Measurements from ENCODE around the gene CALCOCO2. TPM values are rescaled to one million over a fixed set of nuclear protein-coding genes. Genes with fewer than 3 reads are reported as not detected.

Gene CALCOCO2
- polyA plus RNA-seq, 1 donor (not counting 4 experiments of a cell fraction or from before 2014, with no cell fraction given) = 76.0 TPM

GRCh38 chr17:48890086-48890485 lies 59.3 kb downstream of the CALCOCO2 start:
- Histone ChIP-seq H3K4me1 (ENCODE audit: control insufficient read depth, extremely low read depth, insufficient read depth, low read length) (peaks cover 14% of the 10 kb centered on the region), H3K4me2 (ENCODE audit: control insufficient read depth, extremely low read depth, insufficient read depth, low read depth, low read length) (no peak overlapping the region), H3K79me2 (ENCODE audit: control insufficient read depth, insufficient read depth, low read length) (peaks cover 20% of the 10 kb centered on the region), H3K27me3 (ENCODE audit: control insufficient read depth, extremely low read depth, insufficient read depth, low read length) (no peaks in the 10 kb centered on the region), H3K9me3 (ENCODE audit: control insufficient read depth, low read depth, low read length) (no peaks in the 10 kb centered on the region), H3K9ac (ENCODE audit: control insufficient read depth, extremely low read depth, insufficient read depth, low read length) (no peak overlapping the region), H3K9me1 (ENCODE audit: control insufficient read depth, extremely low read depth, insufficient read depth, low read length) (no peaks in the 10 kb centered on the region), H2AFZ (ENCODE audit: control insufficient read depth, low read length) (no peak overlapping the region), H3K36me3 (ENCODE audit: control insufficient read depth in 2 of 2, extremely low read depth in 1 of 2, insufficient read depth in 2 of 2, low read length in 2 of 2) (peaks cover 4 to 10% of the 10 kb centered on the region in 2 experiments), H4K20me1 (ENCODE audit: control insufficient read depth, extremely low read depth, insufficient read depth, low read length) (no peaks in the 10 kb centered on the region), H3K4me3 (ENCODE audit: control insufficient read depth in 2 of 3, extremely low read depth in 1 of 3, insufficient read depth in 2 of 3, low read depth in 1 of 3, low read length in 3 of 3) (no peak overlapping the region), H3K27ac (ENCODE audit: control insufficient read depth, insufficient read depth, low read length) (no peak overlapping the region)
- dilution Hi-C loops (cut with MboI; ENCODE audit: extremely low pct_ligation_motif_present, low sequenced_read_pairs) = no loop called here
- FAIRE-seq (no peak), DNase-seq (ENCODE audit: low read depth, low spot score) (no peak)
- no peak for TF ChIP-seq EZH2 (IDR thresholded peaks at IDR 0.05; ENCODE audit: low read length)
- TF ChIP-seq CTCF (optimal IDR thresholded peaks at IDR 0.05 in 1 of 3, IDR thresholded peaks at IDR 0.05 in 1 of 3, conservative IDR thresholded peaks at IDR 0.05 in 1 of 3; ENCODE audit: extremely low read depth in 1 of 3, insufficient read depth in 2 of 3, low read length in 3 of 3) = no peak

GRCh38 chr17:48892940-48893645 lies 62.3 kb downstream of the CALCOCO2 start:
- H3K4me2 ChIP-seq (ENCODE audit: control insufficient read depth, extremely low read depth, insufficient read depth, low read depth, low read length) = peak overlapping the region; percentile 99
- DNase-seq (ENCODE audit: low read depth, low spot score) (no peak), FAIRE-seq (no peak)
- H2AFZ ChIP-seq (ENCODE audit: control insufficient read depth, low read length) = peak overlapping the region; percentile 89
- H3K4me1 ChIP-seq (ENCODE audit: control insufficient read depth, extremely low read depth, insufficient read depth, low read length) = peaks cover 14% of the 10 kb centered on the region
- peaks cover 24% of the 10 kb centered on the region for H3K79me2 ChIP-seq (ENCODE audit: control insufficient read depth, insufficient read depth, low read length)
- peak overlapping the region; percentile 99 for H3K9ac ChIP-seq (ENCODE audit: control insufficient read depth, extremely low read depth, insufficient read depth, low read length)
- peaks cover 11 to 20% of the 10 kb centered on the region in 2 experiments for H3K36me3 ChIP-seq (ENCODE audit: control insufficient read depth in 2 of 2, extremely low read depth in 1 of 2, insufficient read depth in 2 of 2, low read length in 2 of 2)
- H3K4me3 ChIP-seq (ENCODE audit: control insufficient read depth in 2 of 3, extremely low read depth in 1 of 3, insufficient read depth in 2 of 3, low read depth in 1 of 3, low read length in 3 of 3) = peak overlapping the region; percentile 78 to 100 (median 96)
- TF ChIP-seq EZH2 (IDR thresholded peaks at IDR 0.05; ENCODE audit: low read length) (no peak), CTCF (optimal IDR thresholded peaks at IDR 0.05 in 1 of 3, IDR thresholded peaks at IDR 0.05 in 1 of 3, conservative IDR thresholded peaks at IDR 0.05 in 1 of 3; ENCODE audit: extremely low read depth in 1 of 3, insufficient read depth in 2 of 3, low read length in 3 of 3) (no peak)
- no peaks in the 10 kb centered on the region for H4K20me1 ChIP-seq (ENCODE audit: control insufficient read depth, extremely low read depth, insufficient read depth, low read length)
- dilution Hi-C loops (cut with MboI; ENCODE audit: extremely low pct_ligation_motif_present, low sequenced_read_pairs) = no loop called here
- H3K9me1 ChIP-seq (ENCODE audit: control insufficient read depth, extremely low read depth, insufficient read depth, low read length) = no peaks in the 10 kb centered on the region
- no peaks in the 10 kb centered on the region for H3K27me3 ChIP-seq (ENCODE audit: control insufficient read depth, extremely low read depth, insufficient read depth, low read length)
- H3K27ac ChIP-seq (ENCODE audit: control insufficient read depth, insufficient read depth, low read length) = peak overlapping the region; percentile 97
- H3K9me3 ChIP-seq (ENCODE audit: control insufficient read depth, low read depth, low read length) = no peaks in the 10 kb centered on the region
